Prostate gland (tissue), 2 donors: ENCODE results near the gene ETFBKMT.

ENCODE experiments used
- POLR2AphosphoS5 ChIP-seq: sonication (generic); formaldehyde crosslinking; IDR thresholded peaks from one replicate; pipeline ENCODE4 v1.6.1; 2017; ENCODE audit warnings: antibody characterized with exemption
- TF ChIP-seq, protein P1 (sequence below), 4 experiments: fragments of 200-600 bp in 2 of 4; fragments of 450-650 bp in 2 of 4; sonication (generic) in 2 of 4; IDR thresholded peaks; 1 replicate in 3 of 4; 2 replicates in 1 of 4; pipeline ENCODE4 v1.5.1; 2016 to 2019; ENCODE audit warnings: antibody characterized with exemption in 4 of 4, mild to moderate bottlenecking in 2 of 4, moderate library complexity in 2 of 4

DNA sequence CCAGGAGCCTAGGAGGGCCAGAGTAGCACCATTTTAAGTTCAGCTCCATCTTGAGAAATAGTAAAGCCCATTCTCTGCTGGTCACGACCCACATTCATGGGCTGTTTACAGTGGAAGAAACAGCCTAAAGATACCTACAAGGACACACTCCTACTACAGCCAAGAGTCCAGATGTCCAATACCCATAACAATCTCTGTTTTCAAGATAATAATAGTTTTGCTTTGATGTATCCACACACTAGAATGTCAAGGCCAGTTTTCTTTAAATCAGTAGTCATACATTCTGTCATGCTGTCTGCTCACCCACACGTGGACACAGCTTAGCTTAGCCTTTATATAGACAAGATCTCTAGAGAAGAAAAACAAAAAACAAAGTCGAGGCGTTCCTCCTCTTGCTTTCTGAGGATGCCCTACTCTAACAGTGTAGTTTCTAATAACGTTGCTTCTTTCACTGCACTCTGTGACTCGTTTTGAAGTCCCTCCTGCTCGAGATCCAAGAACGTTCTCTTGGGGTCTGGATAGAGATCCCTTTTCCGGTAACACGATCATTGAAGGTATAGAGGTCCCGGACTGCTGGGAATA lies 17.9 kb upstream of the ETFBKMT start:
- TF ChIP-seq, protein P1, sequence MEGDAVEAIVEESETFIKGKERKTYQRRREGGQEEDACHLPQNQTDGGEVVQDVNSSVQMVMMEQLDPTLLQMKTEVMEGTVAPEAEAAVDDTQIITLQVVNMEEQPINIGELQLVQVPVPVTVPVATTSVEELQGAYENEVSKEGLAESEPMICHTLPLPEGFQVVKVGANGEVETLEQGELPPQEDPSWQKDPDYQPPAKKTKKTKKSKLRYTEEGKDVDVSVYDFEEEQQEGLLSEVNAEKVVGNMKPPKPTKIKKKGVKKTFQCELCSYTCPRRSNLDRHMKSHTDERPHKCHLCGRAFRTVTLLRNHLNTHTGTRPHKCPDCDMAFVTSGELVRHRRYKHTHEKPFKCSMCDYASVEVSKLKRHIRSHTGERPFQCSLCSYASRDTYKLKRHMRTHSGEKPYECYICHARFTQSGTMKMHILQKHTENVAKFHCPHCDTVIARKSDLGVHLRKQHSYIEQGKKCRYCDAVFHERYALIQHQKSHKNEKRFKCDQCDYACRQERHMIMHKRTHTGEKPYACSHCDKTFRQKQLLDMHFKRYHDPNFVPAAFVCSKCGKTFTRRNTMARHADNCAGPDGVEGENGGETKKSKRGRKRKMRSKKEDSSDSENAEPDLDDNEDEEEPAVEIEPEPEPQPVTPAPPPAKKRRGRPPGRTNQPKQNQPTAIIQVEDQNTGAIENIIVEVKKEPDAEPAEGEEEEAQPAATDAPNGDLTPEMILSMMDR (IDR thresholded peaks at IDR 0.05), result no peak
- no peak for TF ChIP-seq POLR2AphosphoS5
